ENCODE data around the gene FAM222A. TPM values are rescaled to one million over a fixed set of nuclear protein-coding genes. Genes with fewer than 3 reads are reported as not detected.
A peak's percentile ranks its signal among the peaks of the same experiment; 100 is the strongest.

The FAM222A gene
- polyA plus RNA-seq, 1 donor (not counting 4 experiments of a cell fraction or from before 2014, with no cell fraction given): 0.05 TPM

DNA sequence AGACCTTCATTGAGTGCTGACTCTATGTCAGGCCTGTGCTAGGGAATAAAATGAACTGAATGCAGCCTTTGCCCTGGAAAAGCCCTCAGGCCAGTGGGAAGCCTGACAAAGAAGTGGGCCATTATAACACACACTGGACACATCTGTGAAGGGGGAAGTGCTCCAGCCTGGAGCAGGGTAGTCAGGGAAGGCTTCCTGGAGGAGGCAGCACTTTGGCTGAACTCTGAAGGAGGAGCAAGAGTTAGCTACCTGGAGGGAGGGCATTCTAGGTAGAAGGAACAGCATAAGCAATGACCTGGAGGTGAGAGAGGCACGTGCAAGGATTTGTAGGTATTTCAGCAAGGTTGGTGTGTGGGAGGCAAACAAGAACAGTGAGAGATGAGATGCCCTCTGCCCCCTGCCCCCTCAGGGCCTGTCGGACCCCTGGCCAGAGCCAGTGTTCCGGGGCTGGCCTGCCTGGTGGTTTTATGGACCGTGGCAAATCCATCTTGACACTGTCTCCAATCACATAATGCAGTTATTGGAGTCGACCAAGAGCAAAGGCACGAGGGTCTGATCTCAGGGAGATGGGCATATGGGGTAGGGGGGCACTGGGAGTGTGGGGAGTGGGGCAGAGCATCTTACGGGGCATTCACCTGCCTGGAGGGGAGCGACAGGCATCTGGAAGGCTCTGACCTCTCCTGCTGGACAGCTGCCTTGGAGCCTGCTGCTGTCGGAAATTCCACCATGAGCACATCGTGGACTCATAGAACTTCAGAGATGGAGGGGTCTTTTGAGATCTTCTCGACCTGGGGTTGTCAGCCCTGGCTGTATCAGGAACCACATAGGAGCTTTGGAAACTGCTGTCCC, 2.7 kb upstream of the FAM222A start:
- dilution Hi-C loops (cut with MboI; ENCODE audit: extremely low pct_ligation_motif_present, low sequenced_read_pairs): no loop called here

DNA sequence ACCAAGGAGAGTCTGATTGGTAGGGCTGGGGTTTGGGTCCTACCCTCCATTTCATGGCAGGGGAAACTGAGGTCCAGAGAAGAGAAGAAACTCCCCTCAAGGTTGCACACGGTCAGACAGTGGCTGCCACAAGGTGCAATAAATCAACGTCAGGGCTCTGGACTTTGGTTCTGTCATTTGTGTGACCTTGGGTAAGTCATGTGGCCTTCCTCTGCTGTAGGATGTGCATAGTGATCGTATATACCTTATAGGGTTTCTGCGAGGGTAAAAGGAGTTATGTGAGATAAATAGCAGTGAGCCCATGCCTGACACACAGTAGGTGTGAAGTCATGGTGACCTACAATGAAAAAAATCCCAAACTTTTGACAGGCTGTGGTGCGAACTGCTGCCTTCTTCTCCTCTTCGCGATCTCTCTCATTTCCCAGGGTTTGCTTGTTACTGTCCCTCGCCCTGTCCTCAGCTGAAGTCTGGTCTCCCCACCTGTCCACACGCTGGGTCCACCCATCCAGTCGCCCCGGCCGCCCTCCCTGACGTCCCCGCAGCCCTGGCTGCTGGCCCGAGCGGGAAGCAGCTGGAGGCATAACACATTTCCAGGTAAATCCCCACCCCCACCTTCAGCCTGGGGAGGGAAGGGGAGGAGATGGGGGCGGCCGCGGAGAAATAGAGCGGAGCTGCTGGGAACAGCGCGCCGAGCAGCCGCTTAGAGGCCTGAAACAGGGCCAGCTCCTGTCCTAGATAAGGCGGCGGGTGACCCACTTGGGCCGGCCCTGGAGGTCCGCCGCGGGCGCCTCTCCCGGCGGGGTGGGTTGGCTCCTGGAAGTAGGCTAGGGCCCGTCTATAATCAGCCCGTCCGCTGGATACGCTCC, 1.8 kb upstream of the FAM222A start:
- H3K9me1 ChIP-seq (ENCODE audit: control insufficient read depth, extremely low read depth, insufficient read depth, low read length): no peaks in the 10 kb centered on the region
- H3K79me2 ChIP-seq (ENCODE audit: control insufficient read depth, insufficient read depth, low read length): no peaks in the 10 kb centered on the region
- no peak overlapping the region for H2AFZ ChIP-seq (ENCODE audit: control insufficient read depth, low read length)
- H3K4me1 ChIP-seq (ENCODE audit: control insufficient read depth, extremely low read depth, insufficient read depth, low read length): no peaks in the 10 kb centered on the region
- H3K27me3 ChIP-seq (ENCODE audit: control insufficient read depth, extremely low read depth, insufficient read depth, low read length): peaks cover 46% of the 10 kb centered on the region
- TF ChIP-seq, protein P1, sequence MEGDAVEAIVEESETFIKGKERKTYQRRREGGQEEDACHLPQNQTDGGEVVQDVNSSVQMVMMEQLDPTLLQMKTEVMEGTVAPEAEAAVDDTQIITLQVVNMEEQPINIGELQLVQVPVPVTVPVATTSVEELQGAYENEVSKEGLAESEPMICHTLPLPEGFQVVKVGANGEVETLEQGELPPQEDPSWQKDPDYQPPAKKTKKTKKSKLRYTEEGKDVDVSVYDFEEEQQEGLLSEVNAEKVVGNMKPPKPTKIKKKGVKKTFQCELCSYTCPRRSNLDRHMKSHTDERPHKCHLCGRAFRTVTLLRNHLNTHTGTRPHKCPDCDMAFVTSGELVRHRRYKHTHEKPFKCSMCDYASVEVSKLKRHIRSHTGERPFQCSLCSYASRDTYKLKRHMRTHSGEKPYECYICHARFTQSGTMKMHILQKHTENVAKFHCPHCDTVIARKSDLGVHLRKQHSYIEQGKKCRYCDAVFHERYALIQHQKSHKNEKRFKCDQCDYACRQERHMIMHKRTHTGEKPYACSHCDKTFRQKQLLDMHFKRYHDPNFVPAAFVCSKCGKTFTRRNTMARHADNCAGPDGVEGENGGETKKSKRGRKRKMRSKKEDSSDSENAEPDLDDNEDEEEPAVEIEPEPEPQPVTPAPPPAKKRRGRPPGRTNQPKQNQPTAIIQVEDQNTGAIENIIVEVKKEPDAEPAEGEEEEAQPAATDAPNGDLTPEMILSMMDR (optimal IDR thresholded peaks at IDR 0.05 in 1 of 3, IDR thresholded peaks at IDR 0.05 in 1 of 3, conservative IDR thresholded peaks at IDR 0.05 in 1 of 3; ENCODE audit: extremely low read depth in 1 of 3, insufficient read depth in 2 of 3, low read length in 3 of 3): no peak
- peak; percentile 8 for TF ChIP-seq EZH2 (IDR thresholded peaks at IDR 0.05; ENCODE audit: low read length)
- FAIRE-seq (no peak), DNase-seq (ENCODE audit: low read depth, low spot score) (no peak)
- H3K9ac ChIP-seq (ENCODE audit: control insufficient read depth, extremely low read depth, insufficient read depth, low read length): no peak overlapping the region
- H3K36me3 ChIP-seq (ENCODE audit: control insufficient read depth in 2 of 2, extremely low read depth in 1 of 2, insufficient read depth in 2 of 2, low read length in 2 of 2): no peaks in the 10 kb centered on the region
- no peak overlapping the region for H3K27ac ChIP-seq (ENCODE audit: control insufficient read depth, insufficient read depth, low read length)
- H3K9me3 ChIP-seq (ENCODE audit: control insufficient read depth, low read depth, low read length): no peaks in the 10 kb centered on the region
- no peak overlapping the region for H3K4me3 ChIP-seq (ENCODE audit: control insufficient read depth in 2 of 3, extremely low read depth in 1 of 3, insufficient read depth in 2 of 3, low read depth in 1 of 3, low read length in 3 of 3)
- dilution Hi-C loops (cut with MboI; ENCODE audit: extremely low pct_ligation_motif_present, low sequenced_read_pairs): no loop called here
- no peaks in the 10 kb centered on the region for H4K20me1 ChIP-seq (ENCODE audit: control insufficient read depth, extremely low read depth, insufficient read depth, low read length)
- no peak overlapping the region for H3K4me2 ChIP-seq (ENCODE audit: control insufficient read depth, extremely low read depth, insufficient read depth, low read depth, low read length)

More for the DNA sequence above, 2.7 kb upstream of the FAM222A start:
- Histone ChIP-seq H3K36me3 (ENCODE audit: control insufficient read depth in 2 of 2, extremely low read depth in 1 of 2, insufficient read depth in 2 of 2, low read length in 2 of 2) (no peaks in the 10 kb centered on the region), H2AFZ (ENCODE audit: control insufficient read depth, low read length) (no peak overlapping the region), H3K79me2 (ENCODE audit: control insufficient read depth, insufficient read depth, low read length) (no peaks in the 10 kb centered on the region), H3K9ac (ENCODE audit: control insufficient read depth, extremely low read depth, insufficient read depth, low read length) (no peak overlapping the region), H3K4me1 (ENCODE audit: control insufficient read depth, extremely low read depth, insufficient read depth, low read length) (no peaks in the 10 kb centered on the region), H4K20me1 (ENCODE audit: control insufficient read depth, extremely low read depth, insufficient read depth, low read length) (no peaks in the 10 kb centered on the region), H3K4me3 (ENCODE audit: control insufficient read depth in 2 of 3, extremely low read depth in 1 of 3, insufficient read depth in 2 of 3, low read depth in 1 of 3, low read length in 3 of 3) (no peak overlapping the region), H3K9me3 (ENCODE audit: control insufficient read depth, low read depth, low read length) (no peaks in the 10 kb centered on the region), H3K27me3 (ENCODE audit: control insufficient read depth, extremely low read depth, insufficient read depth, low read length) (peaks cover 37% of the 10 kb centered on the region), H3K9me1 (ENCODE audit: control insufficient read depth, extremely low read depth, insufficient read depth, low read length) (no peaks in the 10 kb centered on the region), H3K4me2 (ENCODE audit: control insufficient read depth, extremely low read depth, insufficient read depth, low read depth, low read length) (no peak overlapping the region), H3K27ac (ENCODE audit: control insufficient read depth, insufficient read depth, low read length) (no peak overlapping the region)
- no peak for TF ChIP-seq EZH2 (IDR thresholded peaks at IDR 0.05; ENCODE audit: low read length)
- TF ChIP-seq, protein P1 (optimal IDR thresholded peaks at IDR 0.05 in 1 of 3, IDR thresholded peaks at IDR 0.05 in 1 of 3, conservative IDR thresholded peaks at IDR 0.05 in 1 of 3; ENCODE audit: extremely low read depth in 1 of 3, insufficient read depth in 2 of 3, low read length in 3 of 3): no peak
- no peak for DNase-seq (ENCODE audit: low read depth, low spot score)
- FAIRE-seq: no peak

Data from keratinocyte (primary cell).